GM12878 (cell line): ENCODE data around the gene PLA2G3. TPM values are rescaled to one million over a fixed set of nuclear protein-coding genes. Genes with fewer than 3 reads are reported as not detected.

ENCODE experiments used
- ATAC-seq: fragments of 200-7000 bp; cut with Tn5 transposase; 3 replicates; pipeline ENCODE4 v1.9.1; 2020; ENCODE audit warnings: mild to moderate bottlenecking, moderate library complexity
- BruUV-seq: library from RNA; stranded (reverse); fragments of 400-500 nt; replicated peaks from 2 replicates; lab custom pipeline; 2021; lab: Mats Ljungman, UMichigan
- CTCF ChIA-PET: fragments of 300-600 bp; sonication (Branson Sonifier 250); formaldehyde crosslinking; extraction: SDS; loops from one replicate; lab custom pipeline; 2021; ENCODE audit warnings: inconsistent platforms; lab: Yijun Ruan, JAX
- POLR2A ChIA-PET: fragments of 350-600 bp; formaldehyde crosslinking; extraction: SDS; loops from one replicate; lab custom pipeline; 2021; ENCODE audit warnings: inconsistent platforms; lab: Charles Lee
- RAD21 ChIA-PET: fragments of 300-600 bp; sonication (Branson Sonifier 250); formaldehyde crosslinking; loops from one replicate; lab custom pipeline; 2023; ENCODE audit warnings: antibody characterized with exemption; ENCODE audit not compliant: unreplicated experiment; lab: Charles Lee
- SMC1A ChIA-PET: fragments of 300-600 bp; sonication (Branson Sonifier 250); formaldehyde crosslinking; loops from one replicate; lab custom pipeline; 2023; ENCODE audit not compliant: unreplicated experiment, uncharacterized antibody; lab: Charles Lee
- DNase-seq: peaks from one replicate; pipeline ENCODE4 v3.0.0-alpha.2; 2011; ENCODE audit warnings: low read depth, low spot score
- FAIRE-seq: peaks from 3 replicates; lab custom pipeline; 2011; peaks lifted over from hg19 to GRCh38; lab: Jason Lieb, UNC
- H2AFZ ChIP-seq: 2 replicates; pipeline ENCODE4 v1.6.0; 2011; ENCODE audit warnings: low read depth, low read length, control low read depth; ENCODE audit not compliant: control insufficient read depth
- H3K27ac ChIP-seq: 2 replicates; pipeline ENCODE4 v1.5.1; 2011; ENCODE audit warnings: control low read depth; ENCODE audit not compliant: control insufficient read depth, insufficient read depth
- H3K27me3 ChIP-seq, 2 experiments: replicated peaks in 1 of 2; 2 replicates each; pipeline versions ENCODE4 v1.6.0 to v1.6.1; 2011; ENCODE audit warnings: low read length in 1 of 2; ENCODE audit not compliant: control insufficient read depth in 2 of 2, insufficient read depth in 2 of 2
- H3K36me3 ChIP-seq, 2 experiments: 2 replicates each; pipeline ENCODE4 v1.5.1; 2011; ENCODE audit warnings: low read length in 1 of 2; ENCODE audit not compliant: control insufficient read depth in 2 of 2, insufficient read depth in 2 of 2
- H3K4me1 ChIP-seq: 2 replicates; pipeline ENCODE4 v1.6.1; 2011; ENCODE audit warnings: mild to moderate bottlenecking, low read length, moderate library complexity, mixed read lengths; ENCODE audit not compliant: control insufficient read depth, insufficient read depth
- H3K4me2 ChIP-seq: 2 replicates; pipeline ENCODE4 v1.6.0; 2011; ENCODE audit warnings: control low read depth; ENCODE audit not compliant: control insufficient read depth, insufficient read depth
- H3K4me3 ChIP-seq: fragments of 200-600 bp; sonication (generic); 2 replicates; pipeline ENCODE4 v1.5.1; 2016
- H3K79me2 ChIP-seq: 2 replicates; pipeline ENCODE4 v1.6.0; 2011; ENCODE audit warnings: low read length; ENCODE audit not compliant: control insufficient read depth, insufficient read depth
- H3K9ac ChIP-seq: 2 replicates; pipeline ENCODE4 v1.8.0; 2011; ENCODE audit warnings: low read length, control low read depth, mixed read lengths; ENCODE audit not compliant: control insufficient read depth, insufficient read depth
- H3K9me3 ChIP-seq: replicated peaks from 3 replicates; pipeline ENCODE4 v1.5.1; 2011; ENCODE audit warnings: mild to moderate bottlenecking, low read length; ENCODE audit not compliant: control insufficient read depth, insufficient read depth
- H4K20me1 ChIP-seq: 2 replicates; pipeline ENCODE4 v1.6.0; 2011; ENCODE audit not compliant: control insufficient read depth, insufficient read depth
- CBX5 ChIP-seq: sonication (generic); IDR thresholded peaks from 2 replicates; pipeline ENCODE4 v1.6.1; 2016; ENCODE audit warnings: low read depth, moderate library complexity, mild to moderate bottlenecking, inconsistent platforms
- HCFC1 ChIP-seq: fragments of 150-350 bp; IDR thresholded peaks from 2 replicates; pipeline ENCODE4 v1.6.1; 2014; ENCODE audit warnings: low read length
- YBX1 ChIP-seq: fragments of 450-650 bp; IDR thresholded peaks from 2 replicates; pipeline ENCODE4 v1.6.1; 2016; ENCODE audit warnings: antibody characterized with exemption
- ZBED1 ChIP-seq: IDR thresholded peaks from 2 replicates; pipeline ENCODE4 v1.6.1; 2016; ENCODE audit warnings: borderline replicate concordance
- ZBTB33 ChIP-seq: fragments of 450-650 bp; IDR thresholded peaks from 2 replicates; pipeline ENCODE4 v1.6.1; 2017; ENCODE audit warnings: mild to moderate bottlenecking
- WGBS: methylation state at CpG from one replicate; pipeline ENCODE4 v1.1.6; 2016; ENCODE audit warnings: low lambda C conversion rate; ENCODE audit not compliant: insufficient replicate concordance, insufficient coverage; ENCODE audit errors: missing lambda C conversion rate; 5-methylcytosine and 5-hydroxymethylcytosine counted together
- in situ Hi-C: fragments of 300-500 bp; cut with MboI; formaldehyde crosslinking; loops from 9 replicates; pipeline ENCODE4 v1.14.3; 2018; ENCODE audit warnings: mixed read lengths
- intact Hi-C: fragments of 100-400 bp; cut with micrococcal nuclease; formaldehyde crosslinking; loops from one replicate; pipeline ENCODE4 v1.14.2; 2022; ENCODE audit not compliant: unreplicated experiment
- polyA plus RNA-seq, 11 experiments: library from polyadenylated mRNA; depleted of rRNA in 4 of 11; unstranded in 6 of 11; stranded (reverse) in 5 of 11; fragments of >200 nt; fragmentation: Nextera tagmentation in 4 of 11; fragmentation: Illumina TruSeq in 1 of 11; extraction: Ambion mirVana in 4 of 11; extraction: Trizol in 1 of 11; gene quantifications; 1 replicate in 1 of 11; 2 replicates in 10 of 11; pipeline versions ENCODE4 v1.2.1 to v1.2.3, GENCODE V29; 2011 to 2016; ENCODE audit warnings: inconsistent platforms in 2 of 11, missing spikeins in 2 of 11, low read depth in 1 of 11
- total RNA-seq, 4 experiments: library from RNA; depleted of rRNA in 3 of 4; stranded (reverse); fragments of >200 nt in 3 of 4; fragmentation: Illumina TruSeq in 1 of 4; extraction: Trizol in 1 of 4; gene quantifications; 2 replicates each; pipeline versions ENCODE4 v1.2.1 to v1.2.3, GENCODE V29; 2013 to 2021

The PLA2G3 gene
- total and polyA plus RNA-seq, 10 of the 15 experiments (the other 5 are each of a cell fraction or from before 2014, with no cell fraction given): 0.04 TPM; not detected in 9

DNA sequence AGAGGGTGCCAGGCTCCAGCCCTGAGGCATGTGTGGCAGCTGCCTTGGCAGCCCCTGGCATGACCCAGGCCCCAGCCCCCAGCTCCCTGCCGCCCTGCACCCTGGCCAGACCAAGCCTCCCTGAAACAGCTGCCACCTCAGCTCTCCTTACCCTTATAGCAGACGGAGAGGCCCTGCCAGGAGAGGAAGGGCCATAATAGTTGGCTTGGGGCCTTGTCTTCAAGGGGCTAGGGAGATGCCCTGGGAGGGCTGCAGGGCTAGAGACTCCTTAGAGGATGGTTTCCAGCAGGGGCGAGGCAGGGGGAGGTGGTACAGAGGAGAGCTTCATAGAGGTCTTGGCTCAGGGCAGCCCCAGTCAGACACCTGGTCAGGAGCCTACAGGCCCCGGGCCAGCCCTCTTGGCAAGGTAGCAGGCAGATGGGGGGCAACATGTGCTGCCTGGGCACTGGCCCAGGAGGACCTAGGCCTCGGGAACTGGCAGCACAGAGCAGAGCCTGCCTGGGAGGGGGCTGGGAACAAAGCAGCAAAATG lies 46.2 kb downstream of the PLA2G3 start:
- in situ Hi-C loops (no loop called here), intact Hi-C loops (no loop called here)
- Histone ChIP-seq H3K9me3 (no peaks in the 10 kb centered on the region), H3K4me1 (no peaks in the 10 kb centered on the region), H3K79me2 (no peaks in the 10 kb centered on the region), H3K27me3 (no peaks in the 10 kb centered on the region), H3K4me3 (no peak overlapping the region), H2AFZ (no peak overlapping the region), H3K36me3 (peaks cover 0 to 6% of the 10 kb centered on the region in 2 experiments; a peak in 3 of 4 replicates), H3K4me2 (no peak overlapping the region), H3K27ac (no peak overlapping the region), H3K9ac (no peak overlapping the region), H4K20me1 (no peaks in the 10 kb centered on the region)
- ChIA-PET CTCF (interaction anchor here (1.1 to 2.6 kb wide), 4 partner anchors 9 to 219 kb away, joined by 3 to 7 read pairs (median 4); partner anchors contain the start of gene SELENOM), RAD21 (interaction anchor here (0.6 to 1.3 kb wide), 2 partner anchors 10 to 113 kb away, joined by 3 read pairs; no protein-coding TSS in a partner anchor), POLR2A (interaction anchor here (1.7 kb wide), 1 partner anchor 11 kb away, joined by 4 read pairs; no protein-coding TSS in a partner anchor), SMC1A (interaction anchor here (0.7 to 0.9 kb wide), 2 partner anchors 11 to 991 kb away, joined by 3 read pairs; no protein-coding TSS in a partner anchor)
- WGBS: 51% methylated on average over 5 of the region's 5 CpGs
- TF ChIP-seq ZBED1: no peak
- no peak for TF ChIP-seq ZBTB33
- TF ChIP-seq HCFC1: no peak
- no peak for TF ChIP-seq YBX1
- TF ChIP-seq CBX5: no peak
- ATAC-seq (no peak), DNase-seq (no peak), FAIRE-seq (no peak)
- BruUV-seq: no TSS peak
